HS-27A (cell line): Measurements from ENCODE around the gene GNAI3.

Experiments used
- DNase-seq: peaks from one replicate; pipeline ENCODE4 v3.0.0-alpha.2; 2012; ENCODE audit warnings: low read depth, missing footprints

The GNAI3 gene

GRCh38 chr1:109661391-109661790 is 113.0 kb downstream of the GNAI3 start:
- no peak for DNase-seq

- DNase-seq: no peak
These were observed 116.3 kb downstream of the GNAI3 start for GRCh38 chr1:109664671-109665070.

- DNase-seq: no peak
These were observed 119.2 kb downstream of the GNAI3 start, which contains the start of gene GSTM2 for GRCh38 chr1:109667452-109668122. Gene GSTM2, plus strand, starts transcription at chr1:109668057. Its CDS starts 59 bp downstream, at chr1:109668116.
